DND-41 (cell line): ENCODE data around the gene RAN.
"Not testable (repeated sequence)": the region's sequence is repeated elsewhere in the genome, so short reads cannot be mapped to it uniquely, and the experiment has no call there.

Experiments used
- ATAC-seq: fragments of 200-7000 bp; cut with Tn5 transposase; 3 replicates; pipeline ENCODE4 v1.9.1; 2021; ENCODE audit warnings: low read depth; ENCODE audit not compliant: insufficient read depth
- DNase-seq: peaks from one replicate; pipeline ENCODE4 v3.0.0-alpha.2; 2020
- H2AFZ ChIP-seq: 2 replicates; pipeline ENCODE4 v1.6.0; 2012; ENCODE audit warnings: low read depth, low read length
- H3K27ac ChIP-seq: 2 replicates; pipeline ENCODE4 v1.5.1; 2012; ENCODE audit warnings: low read length, inconsistent platforms
- H3K27me3 ChIP-seq: fragments of 200-600 bp; sonication (generic); 2 replicates; pipeline ENCODE4 v1.6.0; 2012; ENCODE audit warnings: low read length, mild to moderate bottlenecking, inconsistent platforms; ENCODE audit not compliant: insufficient read depth, poor library complexity
- H3K36me3 ChIP-seq: 2 replicates; pipeline ENCODE4 v1.5.1; 2012; ENCODE audit warnings: low read length, inconsistent platforms; ENCODE audit not compliant: insufficient read depth
- H3K4me1 ChIP-seq: 2 replicates; pipeline ENCODE4 v1.5.1; 2012; ENCODE audit warnings: mild to moderate bottlenecking, low read length; ENCODE audit not compliant: insufficient read depth
- H3K4me2 ChIP-seq: 2 replicates; pipeline ENCODE4 v1.6.0; 2012; ENCODE audit warnings: mild to moderate bottlenecking, moderate library complexity, low read length, inconsistent platforms; ENCODE audit not compliant: insufficient read depth
- H3K4me3 ChIP-seq, 2 experiments: fragments of 200-600 bp in 1 of 2; shearing (Covaris generic) in 1 of 2; 2 replicates each; pipeline ENCODE4 v1.5.1; 2012 to 2016; ENCODE audit warnings: inconsistent platforms in 2 of 2, low read length in 2 of 2, mild to moderate bottlenecking in 2 of 2, low read depth in 1 of 2, moderate library complexity in 1 of 2
- H3K79me2 ChIP-seq: 2 replicates; pipeline ENCODE4 v1.6.0; 2012; ENCODE audit warnings: low read length, inconsistent platforms; ENCODE audit not compliant: insufficient read depth
- H3K9ac ChIP-seq: 2 replicates; pipeline ENCODE4 v1.6.0; 2012; ENCODE audit warnings: low read depth, mild to moderate bottlenecking, inconsistent platforms, low read length, moderate library complexity
- H3K9me3 ChIP-seq: 2 replicates; pipeline ENCODE4 v1.5.1; 2012; ENCODE audit warnings: low read length, moderate library complexity, mild to moderate bottlenecking, inconsistent platforms; ENCODE audit not compliant: insufficient read depth, severe bottlenecking
- H4K20me1 ChIP-seq: 2 replicates; pipeline ENCODE4 v1.6.0; 2012; ENCODE audit warnings: low read length; ENCODE audit not compliant: insufficient read depth
- EZH2 ChIP-seq: IDR thresholded peaks from 3 replicates; pipeline ENCODE4 v1.6.1; 2012; ENCODE audit warnings: borderline replicate concordance, low read depth, mild to moderate bottlenecking, moderate library complexity, low read length, inconsistent platforms; ENCODE audit not compliant: severe bottlenecking
- TF ChIP-seq, protein P1 (sequence below): IDR thresholded peaks from 2 replicates; pipeline ENCODE4 v1.5.1; 2012; ENCODE audit warnings: borderline replicate concordance, low read length, moderate library complexity, mild to moderate bottlenecking; ENCODE audit not compliant: poor library complexity, severe bottlenecking; ENCODE audit errors: extremely low read depth

Gene RAN

DNA sequence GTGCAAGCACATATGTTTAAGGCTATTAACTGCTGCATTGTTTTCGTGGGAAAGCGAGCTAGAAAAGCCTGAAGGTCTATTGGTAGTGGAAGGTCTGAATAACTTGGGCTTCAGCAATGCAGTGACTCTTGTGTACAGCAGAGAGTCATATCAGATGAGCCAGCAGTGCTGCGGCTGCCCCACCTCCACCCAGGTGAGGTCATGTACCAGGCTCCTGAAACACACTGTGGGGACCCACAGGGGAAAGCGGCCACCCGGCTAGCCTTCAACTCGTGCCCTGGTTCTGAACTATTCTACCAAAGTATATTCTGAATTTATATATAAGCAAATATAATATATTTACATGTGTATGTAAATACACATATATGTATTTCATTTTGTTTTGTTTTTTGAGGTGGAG is 12.7 kb upstream of the RAN start:
- H3K9ac ChIP-seq, result no peak overlapping the region
- no peak overlapping the region for H3K27ac ChIP-seq
- no peaks in the 10 kb centered on the region for H3K79me2 ChIP-seq
- H3K27me3 ChIP-seq, result no peaks in the 10 kb centered on the region
- DNase-seq, result no peak
- no peak for ATAC-seq
- H3K4me2 ChIP-seq, result no peak overlapping the region
- H3K4me3 ChIP-seq, result no peak overlapping the region
- no peaks in the 10 kb centered on the region for H3K4me1 ChIP-seq
- no peaks in the 10 kb centered on the region for H3K36me3 ChIP-seq
- H2AFZ ChIP-seq, result no peak overlapping the region
- H3K9me3 ChIP-seq, result peaks cover 4% of the 10 kb centered on the region
- TF ChIP-seq, protein P1, sequence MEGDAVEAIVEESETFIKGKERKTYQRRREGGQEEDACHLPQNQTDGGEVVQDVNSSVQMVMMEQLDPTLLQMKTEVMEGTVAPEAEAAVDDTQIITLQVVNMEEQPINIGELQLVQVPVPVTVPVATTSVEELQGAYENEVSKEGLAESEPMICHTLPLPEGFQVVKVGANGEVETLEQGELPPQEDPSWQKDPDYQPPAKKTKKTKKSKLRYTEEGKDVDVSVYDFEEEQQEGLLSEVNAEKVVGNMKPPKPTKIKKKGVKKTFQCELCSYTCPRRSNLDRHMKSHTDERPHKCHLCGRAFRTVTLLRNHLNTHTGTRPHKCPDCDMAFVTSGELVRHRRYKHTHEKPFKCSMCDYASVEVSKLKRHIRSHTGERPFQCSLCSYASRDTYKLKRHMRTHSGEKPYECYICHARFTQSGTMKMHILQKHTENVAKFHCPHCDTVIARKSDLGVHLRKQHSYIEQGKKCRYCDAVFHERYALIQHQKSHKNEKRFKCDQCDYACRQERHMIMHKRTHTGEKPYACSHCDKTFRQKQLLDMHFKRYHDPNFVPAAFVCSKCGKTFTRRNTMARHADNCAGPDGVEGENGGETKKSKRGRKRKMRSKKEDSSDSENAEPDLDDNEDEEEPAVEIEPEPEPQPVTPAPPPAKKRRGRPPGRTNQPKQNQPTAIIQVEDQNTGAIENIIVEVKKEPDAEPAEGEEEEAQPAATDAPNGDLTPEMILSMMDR, result no peak
- TF ChIP-seq EZH2, result no peak
- no peaks in the 10 kb centered on the region for H4K20me1 ChIP-seq

DNA sequence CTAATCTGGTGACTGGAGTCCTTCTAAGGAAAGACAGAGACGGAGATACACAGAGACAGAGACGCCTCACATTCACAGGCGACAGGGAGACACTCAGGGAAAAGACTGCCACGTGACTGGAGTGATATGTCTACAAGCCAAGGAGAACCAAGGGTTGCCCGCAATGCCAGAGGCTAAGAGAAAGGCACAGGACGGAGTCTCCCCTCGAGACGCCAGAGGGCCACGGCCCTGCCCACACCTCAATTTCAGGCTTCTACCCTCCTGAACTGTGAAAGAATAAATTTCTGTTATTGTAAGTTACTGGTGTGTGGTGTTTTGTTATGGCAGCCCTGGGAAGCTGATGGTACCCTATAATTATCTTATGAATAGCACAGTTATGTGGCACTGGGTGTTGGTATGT is 11.6 kb upstream of the RAN start:
- Histone ChIP-seq H4K20me1 (no peaks in the 10 kb centered on the region), H3K9ac (no peak overlapping the region), H3K4me3 (no peak overlapping the region), H3K9me3 (peaks cover 4% of the 10 kb centered on the region), H3K27ac (no peak overlapping the region), H2AFZ (no peak overlapping the region), H3K27me3 (no peaks in the 10 kb centered on the region), H3K79me2 (no peaks in the 10 kb centered on the region), H3K36me3 (no peaks in the 10 kb centered on the region), H3K4me1 (no peaks in the 10 kb centered on the region), H3K4me2 (no peak overlapping the region)
- TF ChIP-seq EZH2, result no peak
- TF ChIP-seq, protein P1, result no peak
- DNase-seq, result no peak
- ATAC-seq, result no peak

DNA sequence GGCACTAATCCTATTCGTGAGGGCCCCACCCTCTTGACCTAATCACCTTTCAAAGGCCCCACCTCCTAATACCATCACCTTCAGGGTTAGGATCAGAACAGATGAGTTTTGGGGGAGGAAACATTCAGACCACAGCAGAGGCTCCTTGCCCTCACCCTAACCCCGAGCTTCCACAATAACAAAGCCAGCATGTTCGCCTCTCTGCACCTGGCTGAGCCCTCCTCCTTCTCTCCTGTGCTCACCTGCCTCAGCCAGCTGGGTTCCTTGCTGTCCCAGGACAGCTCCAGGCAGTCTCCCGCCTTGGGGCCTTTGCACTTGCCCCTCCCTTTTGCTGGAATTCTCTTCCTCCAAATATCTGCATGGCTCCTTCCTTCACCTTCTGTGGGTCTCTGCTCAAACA is 9.7 kb upstream of the RAN start:
- Histone ChIP-seq H3K4me2 (no peak overlapping the region), H3K4me1 (no peaks in the 10 kb centered on the region), H3K4me3 (no peak overlapping the region), H4K20me1 (no peaks in the 10 kb centered on the region), H3K27ac (no peak overlapping the region), H3K9me3 (peaks cover under 1% of the 10 kb centered on the region), H3K9ac (no peak overlapping the region), H3K36me3 (no peaks in the 10 kb centered on the region), H3K79me2 (no peaks in the 10 kb centered on the region), H3K27me3 (no peaks in the 10 kb centered on the region), H2AFZ (no peak overlapping the region)
- TF ChIP-seq, protein P1, result no peak
- no peak for TF ChIP-seq EZH2
- DNase-seq (no peak), ATAC-seq (no peak)

- DNase-seq, H3K9ac ChIP-seq, H3K4me2 ChIP-seq, H3K4me1 ChIP-seq, H3K79me2 ChIP-seq, H3K4me3 ChIP-seq, H3K27me3 ChIP-seq, H3K27ac ChIP-seq, H3K36me3 ChIP-seq, ATAC-seq, H4K20me1 ChIP-seq, H2AFZ ChIP-seq, H3K9me3 ChIP-seq: not testable (repeated sequence)
These were observed 9.1 kb upstream of the RAN start for GRCh38 chr12:130862771-130863170.
